HUES48 (cell line): ENCODE measurements around the gene ARHGEF12.

Experiments
- H3K27ac ChIP-seq: one replicate; pipeline ENCODE4 v1.7.0; 2013; ENCODE audit warnings: low read depth, low read length, inconsistent platforms
- H3K27me3 ChIP-seq: 2 replicates; pipeline ENCODE4 v1.6.1; 2013; ENCODE audit warnings: mild to moderate bottlenecking, low read length; ENCODE audit not compliant: control insufficient read depth, insufficient read depth
- H3K36me3 ChIP-seq: 2 replicates; pipeline ENCODE4 v1.6.1; 2013; ENCODE audit warnings: low read length; ENCODE audit not compliant: control insufficient read depth, insufficient read depth
- H3K4me1 ChIP-seq: 2 replicates; pipeline ENCODE4 v1.6.1; 2013; ENCODE audit warnings: mild to moderate bottlenecking, low read length; ENCODE audit not compliant: control insufficient read depth, insufficient read depth
- H3K4me3 ChIP-seq: 2 replicates; pipeline ENCODE4 v1.5.1; 2013; ENCODE audit warnings: mild to moderate bottlenecking, low read depth, low read length
- H3K9ac ChIP-seq: 2 replicates; pipeline ENCODE4 v1.6.1; 2013; ENCODE audit warnings: mild to moderate bottlenecking, low read depth, low read length, moderate library complexity
- H3K9me3 ChIP-seq: 2 replicates; pipeline ENCODE4 v1.6.1; 2013; ENCODE audit warnings: low read length; ENCODE audit not compliant: control insufficient read depth, insufficient read depth

Gene ARHGEF12

GRCh38 chr11:120342678-120343077 lies 6.5 kb downstream of the ARHGEF12 start:
- Histone ChIP-seq H3K4me1 (peaks cover 26% of the 10 kb centered on the region), H3K27me3 (no peaks in the 10 kb centered on the region), H3K9ac (no peak overlapping the region), H3K4me3 (no peak overlapping the region), H3K36me3 (no peaks in the 10 kb centered on the region), H3K27ac (no peak overlapping the region), H3K9me3 (no peaks in the 10 kb centered on the region)

DNA sequence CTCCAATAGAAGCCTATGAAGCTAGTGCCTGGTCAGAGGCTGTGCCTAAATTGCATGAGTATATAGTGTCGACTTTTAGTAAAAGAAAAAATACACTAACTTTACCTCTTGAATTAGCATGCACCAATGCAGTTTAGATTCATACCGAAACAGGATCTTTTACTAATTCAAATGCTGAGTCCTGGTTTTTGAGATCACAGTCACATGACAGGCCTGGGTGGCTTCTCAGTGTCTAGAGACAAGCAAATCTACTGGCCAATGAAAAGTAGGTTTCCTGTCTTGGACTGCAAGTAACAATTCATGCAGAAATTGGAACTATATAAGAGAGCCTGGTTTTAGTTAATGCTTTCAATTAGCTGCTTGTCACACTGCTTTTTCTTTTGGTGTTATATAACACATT lies 7.2 kb downstream of the ARHGEF12 start:
- no peaks in the 10 kb centered on the region for H3K27me3 ChIP-seq
- H3K9ac ChIP-seq = no peak overlapping the region

GRCh38 chr11:120344302-120345004 lies 8.2 kb downstream of the ARHGEF12 start:
- H3K36me3 ChIP-seq = no peaks in the 10 kb centered on the region
- no peak overlapping the region for H3K4me3 ChIP-seq
- H3K27me3 ChIP-seq = no peaks in the 10 kb centered on the region
- no peaks in the 10 kb centered on the region for H3K9me3 ChIP-seq
- no peak overlapping the region for H3K9ac ChIP-seq
- peaks cover 9% of the 10 kb centered on the region for H3K4me1 ChIP-seq
- no peak overlapping the region for H3K27ac ChIP-seq

More for the DNA sequence above, 7.2 kb downstream of the ARHGEF12 start:
- Histone ChIP-seq H3K36me3 (no peaks in the 10 kb centered on the region), H3K4me3 (no peak overlapping the region), H3K9me3 (no peaks in the 10 kb centered on the region), H3K27ac (no peak overlapping the region), H3K4me1 (peaks cover 18% of the 10 kb centered on the region)

GRCh38 chr11:120346233-120346632 lies 10.0 kb downstream of the ARHGEF12 start:
- Histone ChIP-seq H3K9me3 (no peaks in the 10 kb centered on the region), H3K4me3 (no peak overlapping the region), H3K36me3 (no peaks in the 10 kb centered on the region), H3K27ac (no peak overlapping the region), H3K27me3 (no peaks in the 10 kb centered on the region), H3K4me1 (peaks cover 6% of the 10 kb centered on the region), H3K9ac (no peak overlapping the region)

DNA sequence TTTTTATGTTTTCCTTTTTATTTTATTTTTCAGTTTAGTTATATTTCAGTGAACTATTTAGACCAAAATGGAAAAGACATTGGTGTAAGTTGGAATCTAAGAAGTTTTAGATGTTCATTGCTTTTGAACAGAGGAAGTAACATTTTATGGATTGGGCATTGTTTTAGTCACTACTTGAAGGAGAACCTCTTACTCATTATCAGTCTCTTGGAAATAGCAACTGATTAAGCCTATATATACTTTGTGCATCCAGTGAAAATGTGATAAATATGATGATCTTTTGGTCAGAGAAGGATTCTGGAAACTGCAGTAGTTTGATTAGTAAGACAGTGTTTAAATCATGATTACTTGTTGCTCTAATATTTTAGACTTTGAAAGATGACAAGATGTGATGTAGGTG lies 14.4 kb downstream of the ARHGEF12 start:
- no peaks in the 10 kb centered on the region for H3K27me3 ChIP-seq
- H3K4me1 ChIP-seq = peaks cover 4% of the 10 kb centered on the region

GRCh38 chr11:120352405-120352804 lies 16.2 kb downstream of the ARHGEF12 start:
- Histone ChIP-seq H3K27me3 (no peaks in the 10 kb centered on the region), H3K4me3 (no peak overlapping the region), H3K9ac (no peak overlapping the region), H3K4me1 (peaks cover 4% of the 10 kb centered on the region), H3K9me3 (no peaks in the 10 kb centered on the region), H3K36me3 (no peaks in the 10 kb centered on the region), H3K27ac (no peak overlapping the region)

More for the DNA sequence above, 14.4 kb downstream of the ARHGEF12 start:
- Histone ChIP-seq H3K36me3 (no peaks in the 10 kb centered on the region), H3K27ac (no peak overlapping the region), H3K4me3 (no peak overlapping the region), H3K9me3 (no peaks in the 10 kb centered on the region), H3K9ac (no peak overlapping the region)

DNA sequence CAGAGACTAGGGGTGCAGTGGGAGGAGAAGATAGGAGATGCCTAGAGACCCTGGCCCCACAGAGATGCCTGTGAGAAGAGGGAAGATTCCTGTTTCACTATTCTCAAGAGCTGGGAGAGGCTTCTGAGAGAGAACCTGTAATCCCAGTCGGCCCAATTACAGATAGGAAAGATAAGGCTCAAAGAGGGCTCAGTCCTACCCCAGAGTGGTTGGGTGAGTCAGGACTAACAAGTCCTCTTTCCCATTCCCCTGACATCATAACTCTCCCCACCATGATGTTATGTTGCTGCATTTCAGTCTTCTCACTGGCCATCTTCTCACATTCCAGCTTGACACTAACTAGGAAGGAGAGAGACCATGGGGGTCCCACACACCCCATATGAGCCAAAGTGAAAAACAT lies 17.9 kb downstream of the ARHGEF12 start:
- peaks cover 4% of the 10 kb centered on the region for H3K4me1 ChIP-seq
- H3K36me3 ChIP-seq = no peaks in the 10 kb centered on the region
- H3K27ac ChIP-seq = no peak overlapping the region
- no peak overlapping the region for H3K4me3 ChIP-seq
- no peaks in the 10 kb centered on the region for H3K27me3 ChIP-seq
- H3K9ac ChIP-seq = no peak overlapping the region
- no peaks in the 10 kb centered on the region for H3K9me3 ChIP-seq

- H3K27ac ChIP-seq = no peak overlapping the region
- H3K9me3 ChIP-seq = no peaks in the 10 kb centered on the region
- H3K4me1 ChIP-seq = peaks cover 4% of the 10 kb centered on the region
- H3K36me3 ChIP-seq = no peaks in the 10 kb centered on the region
- no peak overlapping the region for H3K4me3 ChIP-seq
- H3K9ac ChIP-seq = no peak overlapping the region
- H3K27me3 ChIP-seq = no peaks in the 10 kb centered on the region
These were observed 18.6 kb downstream of the ARHGEF12 start for GRCh38 chr11:120354779-120355178.

GRCh38 chr11:120357620-120358019 lies 21.4 kb downstream of the ARHGEF12 start:
- no peak overlapping the region for H3K4me3 ChIP-seq
- H3K4me1 ChIP-seq = peaks cover 4% of the 10 kb centered on the region
- H3K36me3 ChIP-seq = no peaks in the 10 kb centered on the region
- H3K9me3 ChIP-seq = no peaks in the 10 kb centered on the region
- H3K27ac ChIP-seq = no peak overlapping the region
- no peaks in the 10 kb centered on the region for H3K27me3 ChIP-seq
- no peak overlapping the region for H3K9ac ChIP-seq

GRCh38 chr11:120358729-120359128 lies 22.5 kb downstream of the ARHGEF12 start:
- Histone ChIP-seq H3K27me3 (no peaks in the 10 kb centered on the region), H3K9ac (no peak overlapping the region), H3K4me1 (peaks cover 4% of the 10 kb centered on the region), H3K27ac (no peak overlapping the region), H3K4me3 (no peak overlapping the region), H3K36me3 (no peaks in the 10 kb centered on the region), H3K9me3 (no peaks in the 10 kb centered on the region)

- no peak overlapping the region for H3K9ac ChIP-seq
- no peaks in the 10 kb centered on the region for H3K27me3 ChIP-seq
- no peaks in the 10 kb centered on the region for H3K9me3 ChIP-seq
- H3K36me3 ChIP-seq = no peaks in the 10 kb centered on the region
- no peak overlapping the region for H3K27ac ChIP-seq
- no peaks in the 10 kb centered on the region for H3K4me1 ChIP-seq
- H3K4me3 ChIP-seq = no peak overlapping the region
These were observed 27.2 kb downstream of the ARHGEF12 start for GRCh38 chr11:120363436-120363835.
